ENCODE results near the gene SBK1. TPM values are rescaled to one million over a fixed set of nuclear protein-coding genes. Genes with fewer than 3 reads are reported as not detected.

SBK1 gene
- under 0.01 TPM in 2 replicates for total RNA-seq

GRCh38 chr16:28291651-28292626 is at the start of gene SBK1:
TSS of gene SBK1 (plus strand) at chr16:28292525. CDS start at chr16:28317392, 24,867 bp downstream.

GRCh38 chr16:28363408-28363807 is 71.1 kb downstream of the SBK1 start, which contains the start of gene NPIPB6:
TSS of gene NPIPB6 (minus strand) at chr16:28363508. CDS start at chr16:28362822, 686 bp downstream.

Other genes with a start within 250 kb of the SBK1 start
- gene GSG1L, start 228.8 kb upstream of the SBK1 start, total RNA-seq, result not detected in 2 replicates
- 100 and 112 TPM in 2 replicates for gene XPO6, start 80.6 kb upstream of the SBK1 start, total RNA-seq
- gene NPIPB6, start 71.0 kb downstream of the SBK1 start, total RNA-seq, result 0.17 and 0.30 TPM in 2 replicates
- gene EIF3CL, start 111.3 kb downstream of the SBK1 start, total RNA-seq, result 147 and 181 TPM in 2 replicates
- gene NPIPB7, start 179.8 kb downstream of the SBK1 start, total RNA-seq, result not detected in 2 replicates
- gene CLN3, start 199.5 kb downstream of the SBK1 start, total RNA-seq, result 11.1 and 11.4 TPM in 2 replicates
- gene APOBR, start 202.1 kb downstream of the SBK1 start, total RNA-seq, result not detected in 2 replicates
- gene IL27, start 214.3 kb downstream of the SBK1 start, total RNA-seq, result not detected in 2 replicates
- gene NUPR1, start 246.4 kb downstream of the SBK1 start, total RNA-seq, result 16.2 and 20.3 TPM in 2 replicates

Data from bronchus fibroblast of lung (primary cell).